Measurements from ENCODE around the gene PCK2.

DNA sequence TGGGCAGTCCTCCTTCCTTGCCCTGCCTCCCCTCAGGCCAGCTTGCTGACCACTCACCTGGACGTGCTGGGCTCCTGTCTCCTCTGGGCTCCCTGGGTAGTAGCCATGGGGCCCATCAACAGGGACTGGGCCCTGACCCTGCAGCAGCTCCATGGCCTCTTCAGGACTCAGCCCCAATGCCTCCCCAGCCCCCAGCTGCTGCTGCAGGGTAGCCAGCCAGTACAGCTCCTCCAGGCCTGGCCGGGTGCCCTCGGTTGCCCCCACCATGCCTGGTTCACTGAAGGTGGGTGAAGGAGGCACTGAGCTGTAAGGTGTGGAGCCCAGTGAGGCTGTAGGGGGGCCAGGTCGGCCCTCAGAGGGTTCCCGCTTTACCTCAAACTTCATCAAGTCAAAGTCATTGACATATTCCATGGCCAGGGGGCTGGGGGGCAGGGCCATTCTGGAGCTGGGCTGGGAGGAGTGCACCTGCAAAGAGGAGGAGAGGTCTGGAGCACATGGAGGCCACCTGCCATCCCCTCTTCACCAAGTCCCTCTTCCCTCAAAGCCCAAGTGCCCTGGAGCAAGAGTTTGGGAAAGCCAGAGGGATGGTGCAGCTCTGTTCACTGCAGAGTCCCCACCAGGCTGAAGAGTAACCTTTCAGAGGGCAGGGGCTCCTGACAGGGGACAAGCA, 11.6 kb upstream of the PCK2 start:
- TF ChIP-seq, protein P1, sequence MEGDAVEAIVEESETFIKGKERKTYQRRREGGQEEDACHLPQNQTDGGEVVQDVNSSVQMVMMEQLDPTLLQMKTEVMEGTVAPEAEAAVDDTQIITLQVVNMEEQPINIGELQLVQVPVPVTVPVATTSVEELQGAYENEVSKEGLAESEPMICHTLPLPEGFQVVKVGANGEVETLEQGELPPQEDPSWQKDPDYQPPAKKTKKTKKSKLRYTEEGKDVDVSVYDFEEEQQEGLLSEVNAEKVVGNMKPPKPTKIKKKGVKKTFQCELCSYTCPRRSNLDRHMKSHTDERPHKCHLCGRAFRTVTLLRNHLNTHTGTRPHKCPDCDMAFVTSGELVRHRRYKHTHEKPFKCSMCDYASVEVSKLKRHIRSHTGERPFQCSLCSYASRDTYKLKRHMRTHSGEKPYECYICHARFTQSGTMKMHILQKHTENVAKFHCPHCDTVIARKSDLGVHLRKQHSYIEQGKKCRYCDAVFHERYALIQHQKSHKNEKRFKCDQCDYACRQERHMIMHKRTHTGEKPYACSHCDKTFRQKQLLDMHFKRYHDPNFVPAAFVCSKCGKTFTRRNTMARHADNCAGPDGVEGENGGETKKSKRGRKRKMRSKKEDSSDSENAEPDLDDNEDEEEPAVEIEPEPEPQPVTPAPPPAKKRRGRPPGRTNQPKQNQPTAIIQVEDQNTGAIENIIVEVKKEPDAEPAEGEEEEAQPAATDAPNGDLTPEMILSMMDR (IDR thresholded peaks at IDR 0.05; ENCODE audit: low read length): no peak
- TF ChIP-seq EZH2 (optimal IDR thresholded peaks at IDR 0.05; ENCODE audit: low read depth, low read length) (no peak), EZH2phosphoT487 (IDR thresholded peaks at IDR 0.05; ENCODE audit: low read length) (no peak)
